ENCODE results near the gene RIPPLY3.
A peak's percentile ranks its signal among the peaks of the same experiment; 100 is the strongest.

Gene RIPPLY3

GRCh38 chr21:36989699-36990507 is 16.6 kb upstream of the RIPPLY3 start (continued):
- TF ChIP-seq AEBP2 (tag by site-specific recombination; IDR thresholded peaks at IDR 0.05; ENCODE audit: borderline replicate concordance), result no peak
- peak; percentile 78; the same call in 1 of the 2 replicates for TF ChIP-seq ZBTB7A (tag by site-specific recombination; IDR thresholded peaks at IDR 0.05; ENCODE audit: low read depth)
- TF ChIP-seq ZNF558 (tag by site-specific recombination; IDR thresholded peaks at IDR 0.05), result no peak
- TF ChIP-seq ZFP3 (tag by site-specific recombination; IDR thresholded peaks at IDR 0.05; ENCODE audit: low read depth), result no peak
- peak; percentile 51; the same call in 1 of the 2 replicates for TF ChIP-seq ZNF449 (tag by site-specific recombination; IDR thresholded peaks at IDR 0.05)
- TF ChIP-seq ZNF501 (tag by site-specific recombination; IDR thresholded peaks at IDR 0.05), result no peak
- no peak for TF ChIP-seq ZNF302 (tag by site-specific recombination; IDR thresholded peaks at IDR 0.05; ENCODE audit: low read depth)
- TF ChIP-seq HOXD13 (CRISPR knock-in tag; IDR thresholded peaks at IDR 0.05; ENCODE audit: borderline replicate concordance), result no peak
- TF ChIP-seq ZNF623 (tag by site-specific recombination; IDR thresholded peaks at IDR 0.05), result no peak
- TF ChIP-seq ZNF692 (tag by site-specific recombination; IDR thresholded peaks at IDR 0.05), result peak; percentile 90; the same call in 1 of the 2 replicates
- TF ChIP-seq ATF2 (tag by site-specific recombination; IDR thresholded peaks at IDR 0.05; ENCODE audit: low read depth), result no peak
- TF ChIP-seq MZF1 (tag by site-specific recombination; IDR thresholded peaks at IDR 0.05; ENCODE audit: borderline replicate concordance), result peak; percentile 53; the same call in 1 of the 2 replicates
- no peak; the same call in 1 of the 2 replicates for TF ChIP-seq GLI2 (tag by site-specific recombination; IDR thresholded peaks at IDR 0.05; ENCODE audit: borderline replicate concordance, low read depth)
- TF ChIP-seq ZNF169 (tag by site-specific recombination; IDR thresholded peaks at IDR 0.05), result no peak; the same call in 1 of the 2 replicates
- no peak for TF ChIP-seq ZNF580 (tag by site-specific recombination; IDR thresholded peaks at IDR 0.05)
- TF ChIP-seq REST (tag by site-specific recombination; IDR thresholded peaks at IDR 0.05), result peak; percentile 63; the same call in 1 of the 2 replicates
- no peak for TF ChIP-seq ZNF658 (tag by site-specific recombination; IDR thresholded peaks at IDR 0.05)
- TF ChIP-seq ZFP41 (tag by site-specific recombination; IDR thresholded peaks at IDR 0.05; ENCODE audit: borderline replicate concordance), result no peak
- 0 out of 2 replicates have a peak, but pooled peaks have one; percentile 17 for TF ChIP-seq ZNF335 (tag by site-specific recombination; conservative IDR thresholded peaks at IDR 0.05)
- TF ChIP-seq ZNF16 (tag by site-specific recombination; IDR thresholded peaks at IDR 0.05; ENCODE audit: low read depth), result no peak
- TF ChIP-seq ZNF600 (tag by site-specific recombination; IDR thresholded peaks at IDR 0.05), result peak; percentile 73
- no peak for TF ChIP-seq TCF7L2 (IDR thresholded peaks at IDR 0.05; ENCODE audit: borderline replicate concordance, low read depth, low read length)
- peak; percentile 49 for TF ChIP-seq ZBTB20 (tag by site-specific recombination; IDR thresholded peaks at IDR 0.05)
- TF ChIP-seq ZNF776 (tag by site-specific recombination; IDR thresholded peaks at IDR 0.05; ENCODE audit: borderline replicate concordance), result no peak
- peak; percentile 55; the same call in 1 of the 2 replicates for TF ChIP-seq ZNF423 (tag by site-specific recombination; IDR thresholded peaks at IDR 0.05)
- TF ChIP-seq ZSCAN4 (tag by site-specific recombination; IDR thresholded peaks at IDR 0.05), result 0 out of 2 replicates have a peak, but pooled peaks have one; percentile 18
- peak; percentile 85; the same call in 1 of the 2 replicates for TF ChIP-seq HOXC10 (CRISPR knock-in tag; IDR thresholded peaks at IDR 0.05)
- peak; percentile 99 for TF ChIP-seq ZFHX2 (tag by site-specific recombination; conservative IDR thresholded peaks at IDR 0.05)

Data from HEK293 (cell line).